ENCODE results near the gene POPDC3.

POPDC3 gene

DNA sequence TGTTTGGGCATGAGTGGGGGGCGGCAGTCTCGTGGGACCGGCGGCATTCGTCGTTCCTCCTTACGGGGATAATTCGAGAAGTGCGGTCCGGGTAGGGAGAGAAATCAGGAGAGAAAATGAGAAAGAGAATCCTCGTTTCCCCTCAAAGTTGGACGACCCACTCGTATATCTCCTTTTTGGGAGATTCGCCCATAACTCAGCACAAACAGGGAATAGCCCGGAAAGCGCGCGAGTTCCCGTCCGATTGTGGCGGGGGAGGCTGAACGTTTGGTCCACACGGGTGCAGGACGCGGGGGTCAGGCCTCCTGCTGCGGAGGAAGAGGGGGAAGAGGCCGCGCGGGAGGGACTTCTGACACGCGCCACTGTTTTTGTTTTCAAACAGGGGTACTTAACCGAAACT lies 42.4 kb downstream of the POPDC3 start:
- no peak for DNase-seq

DNA sequence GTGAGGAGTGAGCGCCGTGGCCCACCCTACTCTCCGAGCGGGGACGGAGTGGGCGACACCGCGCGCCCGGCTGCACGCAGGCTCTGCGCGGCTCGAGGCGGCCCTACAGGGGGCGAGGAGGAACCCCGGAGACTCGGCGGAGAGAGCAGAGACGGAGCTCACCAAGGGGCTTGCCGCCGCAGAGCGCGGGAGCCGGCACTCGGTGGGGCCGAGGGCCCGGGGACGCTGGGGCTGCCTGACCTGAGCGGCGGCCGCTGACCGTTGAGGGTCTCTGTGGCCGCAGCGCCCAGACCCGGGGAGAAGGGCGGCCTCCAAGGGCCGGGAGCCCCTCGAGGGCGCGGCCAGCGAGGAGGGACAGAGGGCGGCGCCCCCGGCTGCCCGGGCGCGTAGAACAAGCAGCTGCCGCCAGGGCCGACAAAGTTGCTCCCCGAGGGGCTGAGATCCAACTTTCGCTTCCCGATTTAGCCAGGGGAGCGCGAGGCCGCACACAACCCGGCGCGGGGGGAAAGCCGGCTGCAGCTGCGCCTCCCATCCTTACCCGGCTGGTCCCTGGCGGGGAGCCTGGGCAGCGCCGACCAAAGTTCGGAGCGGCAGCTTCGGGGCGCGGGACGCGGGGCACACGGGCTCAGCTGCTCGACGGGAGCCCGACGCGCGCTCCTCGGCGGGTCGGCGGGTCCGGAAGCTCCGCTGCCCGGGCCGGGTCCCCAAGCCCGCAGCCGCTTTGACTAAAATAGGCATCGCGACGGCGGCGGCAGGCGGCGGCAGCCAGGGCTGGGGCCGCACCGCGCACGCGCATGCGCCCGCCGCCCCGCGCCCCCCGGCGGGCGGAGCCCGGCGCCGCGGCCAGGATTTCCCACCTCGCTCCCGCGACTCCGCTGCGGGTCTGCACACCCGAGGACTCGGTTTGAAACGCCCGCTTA lies 43.1 kb downstream of the POPDC3 start:
- no peak for DNase-seq

DNA sequence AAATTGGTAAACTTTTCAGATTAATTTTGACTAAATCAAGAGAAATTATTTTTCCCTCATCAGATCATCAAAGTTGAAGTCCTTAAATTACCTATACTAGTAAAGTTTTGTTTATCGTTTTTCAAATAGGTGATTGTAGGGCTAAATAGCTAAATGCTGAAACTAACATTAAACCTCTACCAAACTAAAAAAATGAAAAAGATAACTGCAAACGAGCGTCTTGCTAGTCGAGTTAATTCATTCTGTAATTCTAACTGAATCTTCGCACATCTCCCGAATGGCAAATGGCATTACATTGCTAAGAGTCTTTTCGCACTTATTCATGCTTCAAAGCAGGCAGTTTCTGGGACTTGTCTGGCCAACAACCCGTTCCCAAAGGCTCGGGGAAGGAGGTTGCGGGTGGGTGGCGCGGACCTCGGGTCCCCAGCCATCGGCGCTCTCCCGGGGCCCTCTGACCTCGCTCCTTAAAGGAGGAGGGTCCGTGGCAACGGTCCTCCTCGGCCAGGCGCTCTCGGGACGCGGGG lies 43.8 kb downstream of the POPDC3 start:
- no peak for DNase-seq

GRCh38 chr6:105135056-105135455 lies 44.8 kb downstream of the POPDC3 start:
- DNase-seq: no peak

GRCh38 chr6:105122717-105123116 lies 57.1 kb downstream of the POPDC3 start:
- DNase-seq: no peak

DNA sequence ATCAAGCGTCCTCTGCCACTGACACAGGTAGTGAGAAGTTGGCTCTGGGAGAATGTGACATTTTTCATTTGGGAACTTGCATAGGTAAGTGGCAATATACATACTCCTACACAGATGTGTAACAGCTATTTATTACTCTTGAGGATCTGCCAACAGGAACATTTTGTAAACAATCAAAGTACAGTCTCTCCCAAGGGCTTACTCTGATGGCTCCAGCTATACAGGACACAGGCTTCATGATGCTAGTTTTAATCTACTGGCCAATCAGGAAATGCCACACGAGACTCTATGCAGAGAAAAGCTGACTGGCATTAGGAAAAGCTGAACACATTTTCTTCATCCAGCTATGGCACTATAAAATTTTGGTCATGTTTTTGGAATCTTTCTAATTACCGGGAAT lies 57.8 kb downstream of the POPDC3 start:
- no peak for DNase-seq

GRCh38 chr6:105120570-105120969 lies 59.2 kb downstream of the POPDC3 start:
- DNase-seq: no peak

- no peak for DNase-seq
Observed at GRCh38 chr6:105116150-105116549, 63.7 kb downstream of the POPDC3 start.

DNA sequence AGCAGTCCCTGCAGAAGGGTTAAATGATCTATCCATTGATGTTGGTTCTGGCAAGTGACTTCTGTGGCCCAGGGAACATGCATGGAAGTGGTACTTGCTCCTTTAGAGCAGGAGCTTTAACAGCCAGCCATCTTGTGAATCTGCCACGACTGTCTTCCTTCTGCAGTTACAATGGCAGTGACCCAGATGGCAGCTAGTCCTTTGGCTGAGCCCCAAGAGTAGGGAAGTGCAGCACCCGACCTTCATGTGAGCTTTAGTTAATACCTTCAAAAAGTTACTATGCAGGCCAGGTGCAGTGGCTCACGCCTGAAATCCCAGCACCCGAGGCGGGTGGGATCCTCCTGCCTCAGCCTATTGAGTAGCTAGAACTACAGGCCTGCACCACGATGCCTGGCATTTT lies 66.4 kb downstream of the POPDC3 start:
- DNase-seq: no peak

- DNase-seq: no peak
Observed at GRCh38 chr6:105112577-105112976, 67.2 kb downstream of the POPDC3 start.

- DNase-seq: no peak
Observed at GRCh38 chr6:105111871-105112270, 67.9 kb downstream of the POPDC3 start.

DNA sequence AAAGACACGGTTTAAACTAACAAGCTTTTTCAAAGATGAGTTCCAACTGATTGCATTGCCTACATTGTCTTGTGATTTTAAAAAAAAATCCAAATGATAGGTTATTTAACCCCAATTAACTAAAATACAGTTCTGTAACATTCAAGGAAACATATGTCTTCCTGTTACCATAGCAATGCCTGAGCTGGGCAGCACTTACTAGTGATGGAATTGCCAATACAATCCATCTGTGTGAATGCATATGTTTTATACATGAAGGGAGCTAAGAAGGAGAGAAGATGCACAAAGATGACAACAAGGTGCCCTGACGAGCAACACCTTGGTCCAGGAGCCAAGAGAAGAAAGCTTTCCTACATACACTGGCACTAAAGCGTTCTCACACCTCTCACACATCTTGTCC lies 68.7 kb downstream of the POPDC3 start:
- no peak for DNase-seq

- DNase-seq: no peak
Observed at GRCh38 chr6:105109955-105110895, 69.6 kb downstream of the POPDC3 start.

DNA sequence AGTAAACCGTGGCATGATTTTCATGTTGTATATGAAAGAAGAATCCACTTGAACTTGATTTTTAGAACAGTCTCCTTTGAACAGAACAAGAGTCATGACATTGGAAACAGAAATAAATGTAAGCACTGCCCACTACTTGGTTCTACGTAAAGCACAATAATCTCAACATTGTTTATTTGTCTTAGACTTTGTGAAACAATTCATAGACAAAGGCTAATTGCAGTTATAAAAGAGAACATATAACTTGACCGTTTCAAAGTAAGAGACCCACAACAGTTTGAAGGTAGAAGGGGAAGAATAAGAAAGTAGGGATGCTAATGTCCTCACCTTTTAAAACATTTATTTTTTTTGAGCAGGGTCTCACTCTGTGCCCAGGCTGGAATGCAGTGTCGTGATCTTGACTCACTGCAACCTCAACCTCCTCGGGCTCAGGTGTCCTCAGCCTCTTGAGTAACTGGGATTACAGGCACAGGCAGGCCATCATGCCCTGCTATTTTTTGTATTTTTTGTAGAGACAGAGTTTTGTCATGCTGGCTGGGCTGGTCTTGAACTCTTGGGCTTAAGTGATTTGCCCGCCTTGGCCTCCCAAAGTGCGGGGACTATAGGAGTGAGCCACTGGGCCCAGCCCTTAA lies 71.1 kb downstream of the POPDC3 start:
- no peak for DNase-seq
